H7 (cell line): ENCODE results near the gene PLA2G4A. TPM values are rescaled to one million over a fixed set of nuclear protein-coding genes. Genes with fewer than 3 reads are reported as not detected.

Experiments used
- total RNA-seq: library from RNA; depleted of rRNA; stranded (reverse); fragments of >200 nt; shearing (Covaris generic); gene quantifications from 2 replicates; pipeline ENCODE4 v1.2.3, GENCODE V29; 2014; rRNA removed

The PLA2G4A gene
- total RNA-seq, 1 experiment from 2014 or later: 1.1 TPM

Other genes with a start within 250 kb of the PLA2G4A start
- 0.38 and 1.7 TPM in 2 replicates for gene PTGS2, start 148.5 kb upstream of the PLA2G4A start, total RNA-seq